Measurements from ENCODE around the gene SF3B6.

DNA sequence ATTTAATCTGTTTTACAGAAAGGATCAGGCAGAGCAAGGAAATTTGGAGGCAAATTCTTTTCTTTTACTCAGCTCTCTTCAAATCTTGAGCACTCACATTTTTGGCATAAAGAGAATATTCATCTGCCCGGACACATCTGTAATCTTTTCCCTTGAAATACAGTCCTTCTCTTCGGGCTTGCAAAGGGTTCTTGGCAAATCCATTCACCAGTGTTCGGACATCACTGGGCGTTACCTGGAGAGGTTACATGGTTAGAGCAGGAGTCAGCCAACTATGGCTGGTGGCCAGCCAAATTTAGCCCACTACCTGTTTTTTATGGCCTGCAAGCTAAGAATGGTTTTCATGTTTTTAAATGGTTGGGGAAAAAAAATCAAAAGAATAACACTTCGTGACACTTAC, 44.9 kb upstream of the SF3B6 start:
- TF ChIP-seq CTCF (IDR thresholded peaks at IDR 0.05; ENCODE audit: low read length) (no peak), EZH2 (IDR thresholded peaks at IDR 0.05; ENCODE audit: borderline replicate concordance, low read length) (no peak)

All from OCI-LY1 (cell line).